CD14-positive monocyte (primary cell): ENCODE data around the gene WASF2. TPM values are rescaled to one million over a fixed set of nuclear protein-coding genes. Genes with fewer than 3 reads are reported as not detected.
A peak's percentile ranks its signal among the peaks of the same experiment; 100 is the strongest.

Experiments
- DNase-seq, 3 donors: peaks; one replicate each; pipeline ENCODE4 v3.0.0-alpha.2; 2011 to 2022
- H2AFZ ChIP-seq: 2 replicates; pipeline ENCODE4 v1.6.0; 2012; ENCODE audit warnings: mild to moderate bottlenecking, low read depth, low read length, inconsistent platforms; ENCODE audit not compliant: insufficient read depth, poor library complexity, severe bottlenecking
- H3K27ac ChIP-seq, 2 donors: 1 replicate in 1 of 2; 2 replicates in 1 of 2; pipeline ENCODE4 v1.5.1; 2012 to 2013; ENCODE audit warnings: low read length in 2 of 2, control low read depth in 1 of 2, inconsistent platforms in 1 of 2, low read depth in 1 of 2, mild to moderate bottlenecking in 1 of 2
- H3K27me3 ChIP-seq, 2 donors: one replicate each; pipeline versions ENCODE4 v1.6.0 to v1.6.1; 2011 to 2013; ENCODE audit warnings: low read length in 2 of 2; ENCODE audit not compliant: control insufficient read depth in 2 of 2, insufficient read depth in 2 of 2
- H3K36me3 ChIP-seq, 2 donors: replicated peaks in 1 of 2; 1 replicate in 1 of 2; 2 replicates in 1 of 2; pipeline versions ENCODE4 v1.5.1 to v1.6.1; 2012 to 2013; ENCODE audit warnings: low read length in 2 of 2, control low read depth in 1 of 2, inconsistent platforms in 1 of 2, mild to moderate bottlenecking in 1 of 2; ENCODE audit not compliant: insufficient read depth in 2 of 2, control insufficient read depth in 1 of 2
- H3K4me1 ChIP-seq, 2 donors: 1 replicate in 1 of 2; 2 replicates in 1 of 2; pipeline versions ENCODE4 v1.5.1 to v1.6.1; 2012 to 2013; ENCODE audit warnings: low read length in 2 of 2, control low read depth in 1 of 2, inconsistent platforms in 1 of 2, mild to moderate bottlenecking in 1 of 2, moderate library complexity in 1 of 2; ENCODE audit not compliant: insufficient read depth in 2 of 2, control insufficient read depth in 1 of 2
- H3K4me2 ChIP-seq: replicated peaks from 2 replicates; pipeline ENCODE3; 2012; ENCODE audit warnings: low read length, moderate library complexity, mild to moderate bottlenecking; ENCODE audit not compliant: poor library complexity, severe bottlenecking; ENCODE audit errors: extremely low read depth
- H3K4me3 ChIP-seq, 3 experiments: fragments of 200-600 bp in 1 of 3; sonication (generic) in 1 of 3; replicated peaks in 1 of 3; 1 replicate in 2 of 3; 2 replicates in 1 of 3; pipeline ENCODE4 v1.5.1; 2011 to 2013; ENCODE audit warnings: low read length in 3 of 3, mild to moderate bottlenecking in 3 of 3, control low read depth in 2 of 3, low read depth in 2 of 3, inconsistent platforms in 1 of 3, moderate library complexity in 1 of 3
- H3K79me2 ChIP-seq: 2 replicates; pipeline ENCODE4 v1.6.0; 2012; ENCODE audit warnings: mild to moderate bottlenecking, control low read depth, inconsistent platforms, low read length, moderate library complexity; ENCODE audit not compliant: insufficient read depth
- H3K9ac ChIP-seq: 2 replicates; pipeline ENCODE4 v1.6.0; 2017; ENCODE audit warnings: low read length, mild to moderate bottlenecking; ENCODE audit not compliant: insufficient read depth, poor library complexity, severe bottlenecking
- H3K9me3 ChIP-seq, 2 donors: replicated peaks in 1 of 2; 1 replicate in 1 of 2; 2 replicates in 1 of 2; pipeline versions ENCODE4 v1.5.1 to v1.6.1; 2012 to 2013; ENCODE audit warnings: low read length in 2 of 2, control low read depth in 1 of 2; ENCODE audit not compliant: control insufficient read depth in 1 of 2, insufficient read depth in 1 of 2
- H4K20me1 ChIP-seq: 2 replicates; pipeline ENCODE4 v1.6.0; 2012; ENCODE audit warnings: mild to moderate bottlenecking, low read length, control low read depth, moderate library complexity; ENCODE audit not compliant: insufficient read depth
- H3K27ac Mint-ChIP-seq, 7 donors: one replicate each; pipeline ENCODE4 v1.8.0; 2020; ENCODE audit warnings: mild to moderate bottlenecking in 7 of 7, mixed read lengths in 7 of 7, moderate library complexity in 6 of 7, inconsistent platforms in 2 of 7
- H3K27me3 Mint-ChIP-seq, 3 donors: one replicate each; pipeline ENCODE4 v1.8.0; 2021 to 2022; ENCODE audit warnings: low read depth in 3 of 3, mild to moderate bottlenecking in 3 of 3, mixed read lengths in 3 of 3, moderate library complexity in 3 of 3, inconsistent platforms in 1 of 3
- H3K36me3 Mint-ChIP-seq, 2 donors: one replicate each; pipeline ENCODE4 v1.8.0; 2020; ENCODE audit warnings: mixed read lengths in 2 of 2, inconsistent platforms in 1 of 2, mild to moderate bottlenecking in 1 of 2
- H3K4me1 Mint-ChIP-seq: one replicate; pipeline ENCODE4 v1.8.0; 2020; ENCODE audit warnings: mild to moderate bottlenecking, mixed read lengths
- H3K4me3 Mint-ChIP-seq, 2 donors: one replicate each; pipeline ENCODE4 v1.8.0; 2020; ENCODE audit warnings: mild to moderate bottlenecking in 2 of 2, mixed read lengths in 2 of 2, moderate library complexity in 1 of 2
- H3K9me3 Mint-ChIP-seq, 7 donors: one replicate each; pipeline ENCODE4 v1.8.0; 2020 to 2022; ENCODE audit warnings: mixed read lengths in 7 of 7, mild to moderate bottlenecking in 6 of 7, moderate library complexity in 6 of 7, inconsistent platforms in 2 of 7
- WGBS: methylation state at CpG from one replicate; pipeline ENCODE4 v1.1.5; 2013; ENCODE audit warnings: missing lambda C conversion rate; ENCODE audit not compliant: insufficient coverage; 5-methylcytosine and 5-hydroxymethylcytosine counted together
- intact Hi-C, 2 donors: fragments of 100-400 bp; cut with micrococcal nuclease; formaldehyde crosslinking; loops; one replicate each; pipeline versions ENCODE4 v1.15.0 to v1.15.1; 2023
- polyA plus RNA-seq, 3 donors: library from polyadenylated mRNA; depleted of rRNA in 1 of 3; unstranded in 2 of 3; stranded (reverse) in 1 of 3; fragments of 300-500 nt in 2 of 3; fragments of >200 nt in 1 of 3; fragmentation: Illumina TruSeq in 2 of 3; gene quantifications; 1 replicate in 2 of 3; 2 replicates in 1 of 3; pipeline ENCODE4 v1.2.3, GENCODE V29; 2012 to 2021
- TF ChIP-seq, protein P1 (sequence below): fragments of 200-600 bp; IDR thresholded peaks from one replicate; pipeline ENCODE4 v1.8.0; 2022; ENCODE audit warnings: antibody characterized with exemption, mild to moderate bottlenecking

WASF2 gene
- polyA plus RNA-seq, 3 donors = 53.5 to 91.6 (median 86.4) TPM

DNA sequence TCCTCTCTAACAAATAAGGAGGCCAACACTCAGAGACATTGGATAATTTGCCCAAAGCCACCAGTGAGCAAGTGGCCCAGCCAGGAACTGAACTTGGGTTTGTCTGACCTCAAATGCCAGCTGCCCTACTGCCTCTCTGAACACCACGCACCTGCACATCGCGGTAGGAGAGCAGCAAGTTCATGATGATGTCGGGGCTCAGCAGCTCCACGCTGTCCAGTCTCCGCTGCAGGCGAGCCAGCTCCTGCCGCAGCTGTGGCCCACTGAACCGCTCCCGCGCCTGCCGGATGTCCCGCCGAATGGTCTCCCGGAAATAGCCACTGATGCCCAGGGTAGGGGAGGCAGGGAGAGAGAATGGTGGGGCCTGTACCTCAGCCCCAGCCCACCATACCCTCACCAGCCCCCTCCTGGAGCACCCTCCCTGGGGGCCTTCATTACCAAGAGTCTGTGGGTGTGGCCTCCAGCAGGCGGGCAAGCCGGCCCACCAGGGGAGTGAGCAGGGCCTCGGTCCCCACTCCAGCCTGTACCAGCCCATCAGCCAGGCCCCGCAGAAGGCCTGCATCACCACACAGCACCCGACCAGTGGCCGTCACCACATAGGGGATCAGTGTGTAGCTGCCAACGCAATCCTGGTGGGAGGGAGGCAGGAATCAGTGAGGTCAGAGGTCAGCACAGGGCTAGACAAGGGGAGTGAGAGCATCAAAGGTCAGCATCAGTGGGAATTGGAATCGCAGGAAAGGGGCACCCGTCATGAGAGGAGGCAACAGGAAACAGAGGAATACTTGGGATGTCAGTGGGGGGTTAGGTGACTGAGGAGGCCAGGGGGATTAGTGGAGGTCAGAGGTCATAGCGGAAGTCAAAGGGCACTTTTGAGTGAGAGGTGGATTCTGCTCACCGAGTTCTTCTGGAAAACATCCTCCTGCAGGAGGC, 125.9 kb downstream of the WASF2 start:
- H3K4me3 Mint-ChIP-seq = no peak overlapping the region
- Histone ChIP-seq H4K20me1 (peaks cover 15% of the 10 kb centered on the region), H3K9ac (no peak overlapping the region), H3K27ac (no peak overlapping the region), H3K36me3 (peaks cover 0 to 22% of the 10 kb centered on the region in 2 donors), H3K4me1 (peaks cover 48 to 62% of the 10 kb centered on the region in 2 donors), H3K9me3 (no peaks in the 10 kb centered on the region), H3K79me2 (no peaks in the 10 kb centered on the region), H3K4me3 (no peak overlapping the region), H2AFZ (no peak overlapping the region), H3K27me3 (peaks cover 0 to 18% of the 10 kb centered on the region in 2 donors), H3K4me2 (no peak overlapping the region)
- TF ChIP-seq, protein P1, sequence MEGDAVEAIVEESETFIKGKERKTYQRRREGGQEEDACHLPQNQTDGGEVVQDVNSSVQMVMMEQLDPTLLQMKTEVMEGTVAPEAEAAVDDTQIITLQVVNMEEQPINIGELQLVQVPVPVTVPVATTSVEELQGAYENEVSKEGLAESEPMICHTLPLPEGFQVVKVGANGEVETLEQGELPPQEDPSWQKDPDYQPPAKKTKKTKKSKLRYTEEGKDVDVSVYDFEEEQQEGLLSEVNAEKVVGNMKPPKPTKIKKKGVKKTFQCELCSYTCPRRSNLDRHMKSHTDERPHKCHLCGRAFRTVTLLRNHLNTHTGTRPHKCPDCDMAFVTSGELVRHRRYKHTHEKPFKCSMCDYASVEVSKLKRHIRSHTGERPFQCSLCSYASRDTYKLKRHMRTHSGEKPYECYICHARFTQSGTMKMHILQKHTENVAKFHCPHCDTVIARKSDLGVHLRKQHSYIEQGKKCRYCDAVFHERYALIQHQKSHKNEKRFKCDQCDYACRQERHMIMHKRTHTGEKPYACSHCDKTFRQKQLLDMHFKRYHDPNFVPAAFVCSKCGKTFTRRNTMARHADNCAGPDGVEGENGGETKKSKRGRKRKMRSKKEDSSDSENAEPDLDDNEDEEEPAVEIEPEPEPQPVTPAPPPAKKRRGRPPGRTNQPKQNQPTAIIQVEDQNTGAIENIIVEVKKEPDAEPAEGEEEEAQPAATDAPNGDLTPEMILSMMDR = no peak
- H3K4me1 Mint-ChIP-seq = peaks cover 57% of the 10 kb centered on the region
- peaks cover 0 to 2% (median 0%) of the 10 kb centered on the region in 7 donors for H3K9me3 Mint-ChIP-seq
- intact Hi-C loops = no loop called here
- H3K27ac Mint-ChIP-seq = peak overlapping the region in 2 of 7 donors; percentile 72 to 73
- peaks cover 18 to 44% of the 10 kb centered on the region in 2 donors for H3K36me3 Mint-ChIP-seq
- DNase-seq = no peak
- WGBS = 93% methylated on average over 14 of the region's 26 CpGs
- H3K27me3 Mint-ChIP-seq = peaks cover 15 to 29% (median 27%) of the 10 kb centered on the region in 3 donors

GRCh38 chr1:27361553-27361952, 128.4 kb downstream of the WASF2 start:
- peaks cover 0 to 20% of the 10 kb centered on the region in 2 donors for H3K27me3 ChIP-seq
- no peak for DNase-seq
- H4K20me1 ChIP-seq = peaks cover 20% of the 10 kb centered on the region
- Mint-ChIP-seq H3K9me3 (peaks cover 0 to 2% (median 0%) of the 10 kb centered on the region in 7 donors), H3K4me1 (peaks cover 45% of the 10 kb centered on the region), H3K27me3 (peaks cover 16 to 35% (median 32%) of the 10 kb centered on the region in 3 donors), H3K27ac (no peak overlapping the region), H3K4me3 (no peak overlapping the region), H3K36me3 (peaks cover 22 to 65% of the 10 kb centered on the region in 2 donors)
- H2AFZ ChIP-seq = no peak overlapping the region
- TF ChIP-seq, protein P1 = no peak
- no peak overlapping the region for H3K27ac ChIP-seq
- H3K36me3 ChIP-seq = peaks cover 0 to 22% of the 10 kb centered on the region in 2 donors
- peaks cover 35 to 51% of the 10 kb centered on the region in 2 donors for H3K4me1 ChIP-seq
- no peaks in the 10 kb centered on the region for H3K9me3 ChIP-seq
- no peak overlapping the region for H3K4me3 ChIP-seq
- H3K9ac ChIP-seq = no peak overlapping the region
- intact Hi-C loops = no loop called here
- no peaks in the 10 kb centered on the region for H3K79me2 ChIP-seq
- no peak overlapping the region for H3K4me2 ChIP-seq
- 90% methylated on average over 4 of the region's 8 CpGs for WGBS
